HG03432 (cell line): Measurements from ENCODE around the gene SHOC2.
A peak's percentile ranks its signal among the peaks of the same experiment; 100 is the strongest.

Experiments used
- ATAC-seq: cut with Tn5 transposase; IDR thresholded peaks from one replicate; pipeline ENCODE4 v1.9.1; 2021; ENCODE audit warnings: mild to moderate bottlenecking, moderate library complexity; ENCODE audit not compliant: unreplicated experiment

Gene SHOC2

DNA sequence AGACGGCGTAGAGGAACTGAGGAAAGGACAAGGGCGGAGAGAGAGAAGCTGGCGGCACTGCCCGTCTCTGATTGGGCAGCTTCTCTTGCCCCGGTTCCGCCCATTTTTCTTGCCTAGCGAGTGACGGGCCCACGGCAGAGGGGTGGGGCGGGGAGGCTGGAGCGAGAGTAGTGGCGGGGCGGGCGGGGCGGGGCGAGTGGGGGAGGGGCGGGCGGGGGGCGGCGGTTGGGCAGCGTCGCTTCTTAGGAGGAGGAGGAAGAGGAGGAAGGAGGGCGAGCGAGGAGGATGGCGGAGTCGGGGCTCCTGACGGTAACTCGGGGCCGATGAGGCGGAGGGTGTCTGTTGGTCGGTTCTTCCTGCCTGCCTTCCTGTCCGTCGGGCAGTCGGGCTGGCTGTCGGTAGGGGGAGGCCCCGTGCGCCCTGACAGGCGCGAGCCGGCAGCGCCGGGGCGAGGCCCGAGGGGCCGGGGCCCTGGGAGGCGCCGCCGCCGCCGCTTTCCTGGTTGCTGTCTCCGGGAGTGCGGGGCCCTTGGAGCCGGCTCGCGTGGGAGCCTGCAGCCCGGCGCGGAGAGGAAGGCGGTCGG lies at the start of gene SHOC2:
Gene SHOC2, plus strand, starts transcription at position 256 of the 583 bp plus-strand sequence. CDS start 44,755 bp downstream, outside the sequence.
- ATAC-seq, result peak; percentile 13

DNA sequence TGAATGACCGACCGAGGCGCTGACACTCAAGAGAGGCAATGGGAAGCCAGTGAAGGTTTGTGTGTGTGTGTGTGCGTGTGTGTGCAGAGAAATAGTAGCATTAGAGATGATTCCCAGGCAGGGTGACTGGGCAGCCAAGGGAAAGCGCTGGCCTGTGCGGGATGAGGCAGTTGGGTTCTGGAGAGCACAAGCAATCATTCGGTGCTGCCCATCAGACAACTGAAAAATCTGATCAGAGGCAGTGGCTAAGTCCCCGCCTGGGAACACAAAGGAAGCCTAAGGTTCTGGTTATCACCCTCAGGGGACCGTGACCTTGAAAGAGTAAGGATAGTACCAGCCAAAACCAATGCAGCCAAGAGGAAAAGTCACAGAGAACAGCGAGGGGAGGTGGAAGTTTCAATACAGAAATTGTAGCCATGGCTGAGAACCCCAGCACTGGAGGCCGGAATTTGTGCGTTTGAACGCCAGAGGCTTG lies 48.5 kb upstream of the SHOC2 start:
- ATAC-seq, result no peak

- ATAC-seq, result peak; percentile 87
Observed at GRCh38 chr10:110871298-110872084, 47.9 kb upstream of the SHOC2 start, which contains the start of gene PDCD4. Gene PDCD4 (plus strand): TSS chr10:110871928. CDS start chr10:110876028, 4,100 bp downstream.

DNA sequence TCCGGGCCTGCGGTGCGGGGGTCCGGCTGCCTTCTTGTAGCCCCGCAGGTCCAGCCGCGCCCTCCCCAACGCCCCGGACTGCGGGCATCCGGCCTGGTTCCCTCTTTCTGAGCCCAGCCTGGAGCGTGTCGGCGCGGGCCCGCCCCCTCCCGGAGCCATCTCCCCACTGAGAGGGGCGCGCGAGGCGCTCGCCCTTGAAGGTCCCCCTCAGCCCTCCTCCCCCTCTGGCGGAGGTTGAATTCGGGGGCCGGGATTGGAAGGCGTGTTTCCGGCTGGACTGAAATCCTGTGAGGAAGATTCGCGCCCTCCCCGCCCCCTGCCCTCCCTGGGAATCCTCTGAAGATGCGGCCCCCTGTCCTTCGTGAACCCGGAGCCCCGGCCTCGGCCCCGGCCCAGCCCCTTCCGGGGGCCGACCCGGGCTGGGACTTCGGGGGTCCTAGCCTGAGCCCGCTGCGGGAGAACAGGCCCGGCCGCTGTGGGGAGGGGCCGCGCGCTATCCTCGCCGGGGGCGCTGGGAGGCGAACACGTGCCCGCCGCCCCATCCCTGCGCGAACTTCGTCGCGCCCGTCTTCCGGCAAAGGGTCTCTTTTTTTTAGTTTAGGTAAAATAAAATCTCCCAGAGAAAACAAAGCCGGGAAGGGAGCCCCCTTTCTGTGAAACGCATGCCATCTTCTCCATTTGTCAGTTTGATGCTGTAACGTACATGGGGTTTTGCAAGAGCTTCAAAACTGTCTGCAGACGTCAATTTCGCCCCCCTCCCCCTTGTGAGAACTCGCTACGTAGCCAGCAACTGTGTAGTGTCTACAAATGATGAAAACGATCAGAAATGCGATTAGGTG lies 47.0 kb upstream of the SHOC2 start:
- peak; percentile 57 for ATAC-seq

- no peak for ATAC-seq
Observed at GRCh38 chr10:110872984-110873923, 46.1 kb upstream of the SHOC2 start.

DNA sequence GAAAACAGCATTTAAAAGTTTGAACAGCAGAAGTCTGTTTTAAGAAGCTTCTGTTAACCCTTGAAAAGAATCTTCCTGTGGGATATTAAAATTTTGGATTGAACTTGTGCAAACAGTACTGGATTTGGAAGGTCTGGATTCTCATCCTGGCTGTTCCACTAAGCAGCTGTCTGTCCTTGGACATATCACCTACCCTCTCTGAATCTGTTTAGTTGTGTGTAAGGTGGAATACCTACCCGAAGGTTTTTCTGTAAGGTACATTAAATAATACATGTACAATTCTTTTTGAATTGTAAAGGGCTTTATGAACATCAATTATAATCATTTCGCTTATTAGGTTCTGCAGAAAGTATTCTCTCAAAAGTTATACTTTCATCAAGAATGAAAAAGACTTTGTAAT lies 45.5 kb upstream of the SHOC2 start:
- ATAC-seq, result no peak

DNA sequence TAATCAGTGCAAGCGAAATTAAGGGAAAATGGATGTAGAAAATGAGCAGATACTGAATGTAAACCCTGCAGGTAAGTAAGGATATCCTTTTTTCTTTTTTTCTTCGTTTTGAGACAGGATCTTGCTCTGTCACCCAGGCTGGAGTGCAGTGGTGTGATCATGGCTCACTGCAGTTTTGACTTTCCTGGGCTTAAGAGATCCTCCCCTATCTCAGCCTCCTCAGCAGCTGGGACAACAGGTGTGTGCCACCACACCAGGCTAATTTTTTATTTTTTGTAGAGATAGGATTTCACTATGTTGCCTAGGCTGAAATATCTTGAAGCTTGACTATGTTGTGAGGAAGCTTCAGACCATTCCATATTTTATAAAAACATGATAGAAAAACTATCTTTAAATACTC lies 43.4 kb upstream of the SHOC2 start:
- no peak for ATAC-seq

DNA sequence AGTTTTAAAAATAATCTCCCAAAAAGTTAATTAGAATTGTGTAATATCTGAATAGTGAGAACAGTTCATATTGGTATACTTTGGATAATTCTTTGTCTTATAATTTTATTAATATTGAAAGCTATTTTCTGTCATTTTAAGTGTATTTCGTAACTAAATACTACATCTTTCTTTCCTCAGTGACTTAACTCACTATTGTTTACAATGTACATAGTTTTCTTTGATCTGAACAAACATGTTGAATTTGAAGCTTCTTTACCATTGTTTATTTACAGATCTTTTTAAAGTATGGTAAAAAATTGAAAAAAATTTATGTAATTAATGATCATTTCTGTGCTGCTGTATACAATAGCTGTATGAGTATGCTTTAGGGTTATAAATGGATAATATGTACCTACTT lies 42.6 kb upstream of the SHOC2 start:
- ATAC-seq, result no peak

DNA sequence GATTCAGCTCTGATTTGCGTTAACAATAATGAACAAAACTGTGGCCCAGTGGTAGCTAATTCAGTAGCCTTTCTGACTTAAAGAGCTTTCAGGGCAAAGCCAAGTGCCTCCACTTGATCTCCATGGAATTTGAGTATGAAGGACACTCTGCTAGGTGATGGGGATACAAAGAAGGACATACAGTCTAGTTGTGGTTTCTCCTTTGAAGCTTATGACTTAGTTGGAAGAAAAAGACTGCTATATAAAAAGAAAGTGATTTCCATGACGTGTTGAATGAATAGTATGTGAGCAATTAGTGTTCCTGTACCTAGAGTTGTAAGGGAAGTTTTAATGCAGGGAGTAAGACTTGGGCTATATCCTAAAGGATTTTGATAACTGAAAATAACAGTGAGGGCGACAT lies 39.4 kb upstream of the SHOC2 start:
- no peak for ATAC-seq

DNA sequence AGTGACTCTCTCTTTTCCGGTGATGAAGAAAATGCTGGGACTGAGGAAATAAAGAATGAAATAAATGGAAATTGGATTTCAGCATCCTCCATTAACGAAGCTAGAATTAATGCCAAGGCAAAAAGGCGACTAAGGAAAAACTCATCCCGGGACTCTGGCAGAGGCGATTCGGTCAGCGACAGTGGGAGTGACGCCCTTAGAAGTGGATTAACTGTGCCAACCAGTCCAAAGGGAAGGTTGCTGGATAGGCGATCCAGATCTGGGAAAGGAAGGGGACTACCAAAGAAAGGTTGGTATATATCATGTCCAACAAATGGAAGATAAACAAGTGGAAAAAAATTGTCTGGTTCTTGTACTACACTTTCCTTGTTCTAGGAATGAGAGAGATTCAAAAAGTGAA lies 38.2 kb upstream of the SHOC2 start:
- no peak for ATAC-seq

- no peak for ATAC-seq
Observed at GRCh38 chr10:110881905-110882304, 37.5 kb upstream of the SHOC2 start.

DNA sequence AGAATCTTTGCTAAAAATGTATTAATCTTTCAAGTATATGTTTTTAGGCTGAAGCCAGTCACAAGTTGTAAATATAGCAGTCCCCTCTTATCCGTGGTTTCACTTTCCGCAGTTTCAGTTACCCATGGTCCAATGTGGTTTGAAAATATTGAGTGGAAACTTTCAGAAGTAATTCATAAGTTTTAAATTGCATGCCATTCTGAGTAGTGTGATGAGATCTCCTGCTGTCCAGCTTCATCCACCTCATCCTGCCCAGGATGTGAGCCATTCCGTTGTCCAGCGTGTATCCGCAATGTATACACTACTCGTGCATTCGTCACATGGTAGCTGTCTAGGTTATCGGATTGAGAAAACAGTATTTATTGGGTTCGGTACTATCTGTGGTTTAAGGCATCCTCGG lies 35.5 kb upstream of the SHOC2 start:
- no peak for ATAC-seq

DNA sequence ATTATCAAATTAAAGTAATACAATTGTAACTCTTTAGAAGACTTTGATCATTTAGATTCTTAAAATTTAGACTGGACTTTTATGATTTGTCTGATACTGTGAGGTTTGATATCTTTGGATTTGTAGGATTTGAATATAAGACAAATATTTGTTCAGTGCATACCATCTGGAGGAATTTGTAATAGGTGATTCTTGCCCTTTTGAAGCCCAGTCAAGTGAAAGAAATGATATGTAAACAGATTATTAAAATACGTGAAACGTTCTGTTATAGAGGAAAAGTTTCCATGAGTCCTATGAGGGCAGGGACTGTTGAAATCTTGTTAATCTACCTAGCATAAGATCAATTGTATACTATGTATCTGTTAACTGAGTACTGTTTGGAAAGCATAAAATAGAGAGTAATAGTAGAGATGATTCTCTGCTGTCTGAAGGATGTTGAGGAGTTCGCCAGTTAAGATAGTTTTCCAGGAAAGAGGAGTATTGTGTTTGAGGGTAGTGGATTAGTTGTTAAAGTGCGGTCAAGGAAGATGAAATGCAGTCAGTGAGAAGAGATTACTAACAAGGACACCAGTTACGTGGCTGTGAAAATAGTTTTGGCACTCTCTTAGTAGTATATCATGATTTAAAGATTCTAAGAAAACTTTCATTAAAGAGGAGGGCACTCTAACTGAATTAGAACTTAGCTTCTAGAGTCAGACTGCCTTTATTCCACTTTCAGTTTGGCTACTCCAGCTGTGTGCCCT lies 33.3 kb upstream of the SHOC2 start:
- no peak for ATAC-seq

DNA sequence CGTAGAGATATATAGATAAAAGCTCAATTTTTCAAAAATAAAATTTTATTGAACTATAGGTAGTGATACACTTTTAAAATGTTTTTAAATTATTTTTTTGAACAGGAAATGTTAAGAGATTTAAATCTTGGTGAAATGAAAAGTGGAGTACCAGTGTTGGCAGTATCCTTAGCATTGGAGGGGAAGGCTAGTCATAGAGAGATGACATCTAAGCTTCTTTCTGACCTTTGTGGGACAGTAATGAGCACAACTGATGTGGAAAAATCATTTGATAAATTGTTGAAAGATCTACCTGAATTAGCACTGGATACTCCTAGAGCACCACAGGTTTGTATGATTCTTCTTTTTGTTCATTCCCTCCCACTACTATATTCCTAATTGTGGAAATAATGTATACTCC lies 31.8 kb upstream of the SHOC2 start:
- ATAC-seq, result no peak

DNA sequence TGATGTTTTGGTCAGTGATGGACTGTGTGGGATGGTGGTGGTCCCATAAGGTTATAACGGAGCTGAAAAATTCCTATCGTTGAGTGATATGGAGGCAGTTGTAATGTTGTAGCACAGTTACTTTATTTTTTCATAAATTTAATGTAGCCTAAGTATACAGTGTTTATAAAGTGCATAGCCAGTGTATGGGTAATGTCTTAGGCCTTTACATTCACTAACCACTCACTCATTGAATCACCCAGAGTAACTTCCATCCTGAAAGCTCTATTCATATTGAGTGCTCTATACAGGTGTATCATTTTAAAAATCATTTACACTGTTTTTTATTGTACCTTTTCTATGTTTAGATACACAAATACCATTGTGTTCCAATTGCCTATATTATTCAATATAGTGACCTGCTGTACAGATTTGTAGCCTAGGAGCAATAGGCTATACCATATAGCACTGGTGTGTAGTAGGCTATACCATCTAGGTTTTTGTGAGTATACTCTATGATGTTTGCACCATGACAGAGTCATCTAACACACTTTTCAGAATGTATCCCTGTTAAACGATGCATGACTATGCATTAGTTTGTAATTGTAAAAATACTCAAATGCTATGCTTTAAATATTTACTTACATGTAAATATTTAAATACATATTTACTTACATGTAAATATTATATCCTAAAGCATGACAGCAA lies 26.7 kb upstream of the SHOC2 start:
- no peak for ATAC-seq

DNA sequence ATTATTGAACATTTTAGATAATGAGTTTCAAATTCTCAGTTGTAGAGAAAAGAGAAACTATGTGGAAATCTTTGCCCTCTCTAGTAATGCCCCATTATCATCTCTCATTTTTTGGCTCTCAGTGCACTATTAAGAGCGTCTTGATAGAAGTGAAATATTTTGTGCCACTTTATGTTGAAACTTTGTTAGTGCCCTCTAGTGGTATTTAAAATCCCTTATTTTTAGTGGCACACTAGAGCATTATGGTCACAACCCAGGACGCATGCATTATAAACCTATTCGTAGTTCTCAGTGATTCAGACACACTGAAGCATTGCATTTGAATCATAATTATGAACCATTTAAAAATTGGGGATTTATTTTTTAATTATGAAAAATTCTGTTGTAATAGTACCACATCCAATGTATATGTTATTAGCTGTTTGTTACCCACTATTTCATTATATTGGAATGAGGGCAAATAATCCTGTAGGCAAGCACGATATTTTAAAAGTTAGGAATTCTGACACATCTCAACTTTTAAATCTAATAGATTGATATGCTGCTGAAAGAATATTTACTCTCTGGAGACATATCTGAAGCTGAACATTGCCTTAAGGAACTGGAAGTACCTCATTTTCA lies 25.7 kb upstream of the SHOC2 start:
- ATAC-seq, result peak; percentile 74

DNA sequence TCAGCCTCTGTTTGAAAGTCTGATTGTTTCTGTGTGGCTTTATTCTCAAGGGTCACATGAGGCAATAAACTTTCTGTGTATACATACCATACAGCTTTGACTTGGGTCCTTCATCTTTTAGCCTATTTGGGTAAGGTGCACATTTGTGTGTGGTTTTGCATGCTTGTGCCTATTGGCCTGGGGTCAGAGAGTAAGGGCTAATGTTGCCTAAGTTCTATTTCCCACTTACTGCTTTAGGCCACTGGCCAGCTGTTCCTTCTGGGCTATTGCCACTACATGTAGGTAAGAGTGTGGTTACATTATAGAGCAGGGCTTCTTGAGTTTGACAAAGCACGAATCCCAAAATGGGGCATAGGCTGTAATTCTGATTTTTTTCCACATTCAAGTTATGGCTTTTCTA lies 22.2 kb upstream of the SHOC2 start:
- no peak for ATAC-seq

- no peak for ATAC-seq
Observed at GRCh38 chr10:110898391-110898790, 21.0 kb upstream of the SHOC2 start.

GRCh38 chr10:110900983-110901382 lies 18.4 kb upstream of the SHOC2 start:
- ATAC-seq, result no peak
